Spleen (tissue), 11 donors: ENCODE measurements around the gene FEZ2. TPM values are rescaled to one million over a fixed set of nuclear protein-coding genes. Genes with fewer than 3 reads are reported as not detected.
"Not testable (repeated sequence)": the region's sequence is repeated elsewhere in the genome, so short reads cannot be mapped to it uniquely, and the experiment has no call there.

Experiments used
- DNase-seq: peaks from one replicate; pipeline ENCODE4 v3.0.0-alpha.2; 2020
- H3K27ac ChIP-seq, 8 donors: fragments of 200-600 bp; sonication (generic) in 7 of 8; 1 replicate in 4 of 8; 2 replicates in 4 of 8; pipeline versions ENCODE4 v1.5.0 to v1.8.0; 2016 to 2021; ENCODE audit warnings: inconsistent platforms in 4 of 8, mild to moderate bottlenecking in 4 of 8, moderate library complexity in 1 of 8
- H3K27me3 ChIP-seq, 7 donors: fragments of 200-600 bp; sonication (generic) in 6 of 7; replicated peaks in 1 of 7; 1 replicate in 4 of 7; 2 replicates in 3 of 7; pipeline versions ENCODE4 v1.5.0 to v1.8.0; 2016 to 2021; ENCODE audit warnings: inconsistent platforms in 3 of 7, mild to moderate bottlenecking in 1 of 7
- H3K36me3 ChIP-seq, 6 donors: fragments of 200-600 bp; sonication (generic) in 5 of 6; 1 replicate in 4 of 6; 2 replicates in 2 of 6; pipeline versions ENCODE4 v1.5.0 to v1.8.0; 2016 to 2021; ENCODE audit warnings: inconsistent platforms in 2 of 6
- H3K4me1 ChIP-seq, 6 donors: fragments of 200-600 bp; sonication (generic) in 5 of 6; 1 replicate in 3 of 6; 2 replicates in 3 of 6; pipeline versions ENCODE4 v1.5.0 to v1.8.0; 2016 to 2021; ENCODE audit warnings: inconsistent platforms in 3 of 6
- H3K4me3 ChIP-seq, 8 donors: fragments of 200-600 bp; sonication (generic) in 7 of 8; 1 replicate in 4 of 8; 2 replicates in 4 of 8; pipeline versions ENCODE4 v1.5.0 to v1.8.0; 2016 to 2021; ENCODE audit warnings: inconsistent platforms in 4 of 8, mild to moderate bottlenecking in 4 of 8, moderate library complexity in 2 of 8
- H3K9me3 ChIP-seq, 8 donors: fragments of 200-600 bp; sonication (generic) in 7 of 8; 1 replicate in 4 of 8; 2 replicates in 4 of 8; pipeline versions ENCODE4 v1.5.0 to v1.8.0; 2016 to 2021; ENCODE audit warnings: inconsistent platforms in 4 of 8
- POLR2A ChIP-seq, 3 donors: fragments of 450-650 bp; IDR thresholded peaks; one replicate each; pipeline ENCODE4 v1.5.1; 2017; ENCODE audit warnings: antibody characterized with exemption in 3 of 3, mild to moderate bottlenecking in 1 of 3
- POLR2AphosphoS5 ChIP-seq, 3 donors: sonication (generic); formaldehyde crosslinking; IDR thresholded peaks; one replicate each; pipeline ENCODE4 v1.5.1; 2017; ENCODE audit warnings: antibody characterized with exemption in 3 of 3
- WGBS, 5 donors: extraction: QIAGEN DNeasy Blood & Tissue Kit in 3 of 5; methylation state at CpG; one replicate each; pipeline versions ENCODE4 v1.1.5 to v1.1.7; 2013 to 2018; 5-methylcytosine and 5-hydroxymethylcytosine counted together
- intact Hi-C: fragments of 100-400 bp; cut with DNase I; formaldehyde crosslinking; loops from one replicate; pipeline ENCODE4 v1.15.0; 2023; ENCODE audit warnings: low total_unique reads
- polyA plus RNA-seq, 3 donors: library from polyadenylated mRNA; stranded (reverse); fragments of 200-250 nt; gene quantifications; one replicate each; pipeline ENCODE4 v1.2.1, GENCODE V29; 2013
- total RNA-seq, 7 donors: library from RNA; depleted of rRNA in 3 of 7; stranded (reverse); fragments of >200 nt in 3 of 7; fragmentation: NEBNext Ultra II Directional in 4 of 7; extraction: Animal tissue kit (Norgen Biotek cat#: 25700) in 4 of 7; gene quantifications; one replicate each; pipeline versions ENCODE4 v1.1.0 to v1.2.1, GENCODE V29; 2016 to 2021
- TF ChIP-seq, protein P1 (sequence below), 11 experiments: fragments of 200-600 bp in 7 of 11; fragments of 450-650 bp in 4 of 11; sonication (generic) in 4 of 11; IDR thresholded peaks in 8 of 11; conservative IDR thresholded peaks in 3 of 11; 1 replicate in 7 of 11; 2 replicates in 4 of 11; pipeline versions ENCODE4 v1.4.0 to v1.8.0; 2016 to 2021; ENCODE audit warnings: antibody characterized with exemption in 11 of 11, inconsistent platforms in 4 of 11, mild to moderate bottlenecking in 1 of 11
- donor health status: healthy with polysubstance abuse.
- donor health status: DM: no; HTN: no; CAD: no; lungs with moderate emphysema.
- donor health status: DM: no; HTN: no; CAD: no.
- donor health status: Bipolar disorder and iron deficiency.
- donor health status: healthy.
- donor health status: DM: no; HTN: no; CAD: no.
- donor health status: DM: yes; HTN: yes; CAD: no.

FEZ2 gene
- total and polyA plus RNA-seq, 10 donors: 12.2 to 76.9 (median 57.1) TPM

DNA sequence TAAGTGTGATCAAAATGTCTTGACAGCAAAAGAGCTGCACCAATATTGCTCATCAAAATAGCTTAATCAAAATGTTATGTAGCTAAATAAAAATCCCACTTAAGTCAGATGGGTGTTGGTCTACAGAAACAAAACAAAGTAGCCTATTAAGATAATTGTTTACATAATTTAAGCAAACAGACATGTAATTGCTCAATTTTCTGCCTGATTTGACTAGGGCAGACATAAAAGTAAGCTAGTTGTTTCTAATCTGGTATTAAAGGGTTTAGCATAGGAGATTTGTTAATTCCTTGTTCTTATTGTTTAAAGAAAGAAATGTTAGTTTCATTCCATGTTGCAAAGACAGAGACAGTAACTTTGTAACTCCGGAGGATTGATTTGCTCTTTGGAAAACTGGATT lies 11.5 kb upstream of the FEZ2 start:
- TF ChIP-seq, protein P1, sequence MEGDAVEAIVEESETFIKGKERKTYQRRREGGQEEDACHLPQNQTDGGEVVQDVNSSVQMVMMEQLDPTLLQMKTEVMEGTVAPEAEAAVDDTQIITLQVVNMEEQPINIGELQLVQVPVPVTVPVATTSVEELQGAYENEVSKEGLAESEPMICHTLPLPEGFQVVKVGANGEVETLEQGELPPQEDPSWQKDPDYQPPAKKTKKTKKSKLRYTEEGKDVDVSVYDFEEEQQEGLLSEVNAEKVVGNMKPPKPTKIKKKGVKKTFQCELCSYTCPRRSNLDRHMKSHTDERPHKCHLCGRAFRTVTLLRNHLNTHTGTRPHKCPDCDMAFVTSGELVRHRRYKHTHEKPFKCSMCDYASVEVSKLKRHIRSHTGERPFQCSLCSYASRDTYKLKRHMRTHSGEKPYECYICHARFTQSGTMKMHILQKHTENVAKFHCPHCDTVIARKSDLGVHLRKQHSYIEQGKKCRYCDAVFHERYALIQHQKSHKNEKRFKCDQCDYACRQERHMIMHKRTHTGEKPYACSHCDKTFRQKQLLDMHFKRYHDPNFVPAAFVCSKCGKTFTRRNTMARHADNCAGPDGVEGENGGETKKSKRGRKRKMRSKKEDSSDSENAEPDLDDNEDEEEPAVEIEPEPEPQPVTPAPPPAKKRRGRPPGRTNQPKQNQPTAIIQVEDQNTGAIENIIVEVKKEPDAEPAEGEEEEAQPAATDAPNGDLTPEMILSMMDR (IDR thresholded peaks at IDR 0.05 in 8 of 11, conservative IDR thresholded peaks at IDR 0.05 in 3 of 11): no peak
- TF ChIP-seq POLR2AphosphoS5 (IDR thresholded peaks at IDR 0.05) (no peak), POLR2A (IDR thresholded peaks at IDR 0.05) (no peak)
- no peaks in the 10 kb centered on the region for H3K27me3 ChIP-seq

DNA sequence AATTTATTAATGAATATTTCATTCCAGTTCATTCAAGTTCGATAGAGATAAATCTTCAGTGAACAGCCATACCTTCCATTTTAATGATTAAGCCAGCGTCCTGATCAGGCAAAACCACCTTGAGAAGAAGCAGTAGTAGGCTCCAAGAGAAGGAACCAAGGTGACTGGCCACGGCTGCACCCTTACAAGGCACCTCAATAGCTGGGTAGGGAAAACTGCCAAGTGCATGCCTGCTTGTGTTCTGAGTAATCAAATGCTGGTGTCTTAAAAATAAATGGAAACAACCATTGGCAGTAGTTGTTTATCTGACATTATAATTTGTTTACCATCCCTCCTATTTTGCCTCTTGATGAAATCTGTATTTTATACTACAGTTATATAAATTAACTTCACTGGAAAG lies 10.0 kb upstream of the FEZ2 start:
- TF ChIP-seq, protein P1 (IDR thresholded peaks at IDR 0.05 in 8 of 11, conservative IDR thresholded peaks at IDR 0.05 in 3 of 11): no peak
- no peak for TF ChIP-seq POLR2AphosphoS5 (IDR thresholded peaks at IDR 0.05)
- TF ChIP-seq POLR2A (IDR thresholded peaks at IDR 0.05): no peak
- 83 to 92% (median 86%) methylated on average over 3 of the region's 3 CpGs for WGBS, 5 donors
- no peaks in the 10 kb centered on the region for H3K36me3 ChIP-seq
- intact Hi-C loops: no loop called here
- H3K4me1 ChIP-seq: no peaks in the 10 kb centered on the region
- H3K27ac ChIP-seq: no peak overlapping the region
- H3K9me3 ChIP-seq: no peaks in the 10 kb centered on the region
- DNase-seq: no peak
- no peak overlapping the region for H3K4me3 ChIP-seq
- H3K27me3 ChIP-seq: no peaks in the 10 kb centered on the region

More for the DNA sequence above, 11.5 kb upstream of the FEZ2 start:
- H3K27ac ChIP-seq: no peak overlapping the region
- H3K4me3 ChIP-seq: no peak overlapping the region
- H3K9me3 ChIP-seq: no peaks in the 10 kb centered on the region
- no peak for DNase-seq
- H3K4me1 ChIP-seq: no peaks in the 10 kb centered on the region
- 85 to 98% (median 95%) methylated on average over 1 of the region's 1 CpG for WGBS, 5 donors
- H3K36me3 ChIP-seq: no peaks in the 10 kb centered on the region
- intact Hi-C loops: no loop called here

DNA sequence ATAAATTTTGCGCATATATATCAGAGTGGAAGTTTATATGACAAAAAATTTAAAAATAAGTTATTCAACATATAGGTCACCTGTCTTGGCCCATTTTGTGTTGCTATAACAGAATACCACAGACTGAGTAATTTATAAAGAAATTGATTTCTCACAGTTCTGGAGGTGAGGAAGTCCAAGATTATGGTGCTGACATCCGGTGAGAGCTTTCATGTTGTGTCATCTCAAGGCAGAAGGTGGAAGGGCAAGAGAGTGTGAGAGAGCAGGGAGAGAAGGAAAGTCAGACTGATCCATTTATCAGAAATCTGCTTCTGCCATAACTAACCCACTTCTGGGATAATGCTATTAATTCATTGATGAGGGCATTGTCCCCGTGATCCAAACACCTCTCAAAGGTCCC lies 9.0 kb upstream of the FEZ2 start:
- intact Hi-C loops: no loop called here
- TF ChIP-seq, protein P1 (IDR thresholded peaks at IDR 0.05 in 8 of 11, conservative IDR thresholded peaks at IDR 0.05 in 3 of 11): no peak
- TF ChIP-seq POLR2A (IDR thresholded peaks at IDR 0.05) (no peak), POLR2AphosphoS5 (IDR thresholded peaks at IDR 0.05) (no peak)
- H3K36me3 ChIP-seq: no peaks in the 10 kb centered on the region
- DNase-seq: no peak
- WGBS, 5 donors: 54 to 97% (median 80%) methylated on average over 3 of the region's 3 CpGs
- H3K27me3 ChIP-seq: no peaks in the 10 kb centered on the region
- H3K4me3 ChIP-seq: no peak overlapping the region
- H3K9me3 ChIP-seq: no peaks in the 10 kb centered on the region
- no peaks in the 10 kb centered on the region for H3K4me1 ChIP-seq
- H3K27ac ChIP-seq: no peak overlapping the region

DNA sequence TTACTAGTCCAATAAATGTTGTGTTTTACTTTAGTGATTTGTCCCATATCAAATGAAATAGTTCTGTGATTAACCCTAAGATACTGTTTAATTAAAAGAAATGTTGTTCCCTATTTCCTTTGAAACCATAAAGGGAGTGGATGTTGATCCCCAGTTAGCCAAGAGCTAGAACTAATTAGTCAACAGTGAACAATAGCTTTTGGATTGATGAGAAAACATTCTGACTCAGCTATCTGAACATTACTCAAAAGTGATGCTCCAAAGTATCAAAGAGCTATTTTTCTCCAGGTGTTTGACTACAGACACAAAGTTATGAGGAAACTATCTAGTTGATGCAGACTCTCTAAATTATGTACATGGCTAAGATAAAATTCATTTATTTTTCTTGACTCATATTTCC lies 7.3 kb upstream of the FEZ2 start:
- H3K27me3 ChIP-seq: no peaks in the 10 kb centered on the region
- TF ChIP-seq POLR2AphosphoS5 (IDR thresholded peaks at IDR 0.05) (no peak), POLR2A (IDR thresholded peaks at IDR 0.05) (no peak)
- TF ChIP-seq, protein P1 (IDR thresholded peaks at IDR 0.05 in 8 of 11, conservative IDR thresholded peaks at IDR 0.05 in 3 of 11): no peak
- no peaks in the 10 kb centered on the region for H3K36me3 ChIP-seq
- H3K9me3 ChIP-seq: no peaks in the 10 kb centered on the region
- no peaks in the 10 kb centered on the region for H3K4me1 ChIP-seq
- DNase-seq: no peak
- H3K4me3 ChIP-seq: no peak overlapping the region
- intact Hi-C loops: no loop called here
- no peak overlapping the region for H3K27ac ChIP-seq

DNA sequence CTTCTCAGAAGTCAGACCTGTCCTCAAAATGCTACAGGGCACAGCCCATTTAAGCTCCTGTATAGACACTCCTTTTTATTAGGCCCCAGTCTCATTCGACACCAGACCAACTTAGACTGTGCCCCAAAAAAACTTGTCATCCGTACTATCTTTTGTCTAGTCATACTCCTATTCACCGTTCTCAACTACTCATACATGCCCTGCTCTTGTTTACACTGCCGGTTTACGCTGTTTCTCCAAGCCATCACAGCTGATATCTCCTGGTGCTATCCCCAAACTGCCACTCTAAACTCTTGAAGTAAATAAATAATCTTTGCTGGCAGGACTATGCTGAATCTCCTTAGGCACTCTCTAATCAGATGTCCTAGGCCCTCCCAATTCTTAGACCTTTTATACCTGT lies 5.7 kb upstream of the FEZ2 start:
- H3K9me3 ChIP-seq, H3K36me3 ChIP-seq, H3K27me3 ChIP-seq, intact Hi-C loops, H3K4me1 ChIP-seq, H3K4me3 ChIP-seq, H3K27ac ChIP-seq, DNase-seq: not testable (repeated sequence)
- WGBS, 5 donors: 94 to 97% (median 96%) methylated on average over 5 of the region's 5 CpGs
